Measurements from ENCODE around the gene SEMA4G.

Gene SEMA4G

DNA sequence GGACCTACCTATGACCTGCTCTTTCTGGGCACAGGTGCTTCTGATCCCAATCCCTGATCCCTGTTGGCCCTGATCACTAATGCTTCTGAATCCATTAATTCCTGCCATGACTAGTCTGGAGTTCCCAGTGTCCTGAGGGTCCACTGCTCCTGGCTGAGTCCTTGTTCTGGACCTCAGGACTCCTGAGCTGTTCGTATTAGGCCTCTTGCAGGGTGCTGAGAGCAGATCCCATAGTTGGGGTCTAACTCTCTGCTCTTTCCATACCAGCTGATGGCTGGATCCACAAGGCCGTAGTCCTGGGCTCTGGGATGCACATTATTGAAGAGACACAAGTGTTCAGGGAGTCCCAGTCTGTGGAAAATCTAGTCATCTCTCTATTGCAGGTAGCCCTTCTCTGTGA is 11.0 kb downstream of the SEMA4G start:
- H2AFZ ChIP-seq: no peak overlapping the region
- no peak overlapping the region for H3K4me2 ChIP-seq (ENCODE audit: low read length)
- no peak overlapping the region for H3K9ac ChIP-seq
- no peaks in the 10 kb centered on the region for H3K79me2 ChIP-seq
- no peak overlapping the region for H3K4me3 ChIP-seq (ENCODE audit: low read depth, low read length)
- H3K27ac ChIP-seq: no peak overlapping the region
- H3K4me1 ChIP-seq: peaks cover 2% of the 10 kb centered on the region
- no peaks in the 10 kb centered on the region for H3K9me3 ChIP-seq (ENCODE audit: control insufficient read depth, low read length)
- no peaks in the 10 kb centered on the region for H3K27me3 ChIP-seq (ENCODE audit: control insufficient read depth, insufficient read depth, low read length)
- H3K36me3 ChIP-seq (ENCODE audit: control insufficient read depth, insufficient read depth, low read length): no peaks in the 10 kb centered on the region
- TF ChIP-seq, protein P1, sequence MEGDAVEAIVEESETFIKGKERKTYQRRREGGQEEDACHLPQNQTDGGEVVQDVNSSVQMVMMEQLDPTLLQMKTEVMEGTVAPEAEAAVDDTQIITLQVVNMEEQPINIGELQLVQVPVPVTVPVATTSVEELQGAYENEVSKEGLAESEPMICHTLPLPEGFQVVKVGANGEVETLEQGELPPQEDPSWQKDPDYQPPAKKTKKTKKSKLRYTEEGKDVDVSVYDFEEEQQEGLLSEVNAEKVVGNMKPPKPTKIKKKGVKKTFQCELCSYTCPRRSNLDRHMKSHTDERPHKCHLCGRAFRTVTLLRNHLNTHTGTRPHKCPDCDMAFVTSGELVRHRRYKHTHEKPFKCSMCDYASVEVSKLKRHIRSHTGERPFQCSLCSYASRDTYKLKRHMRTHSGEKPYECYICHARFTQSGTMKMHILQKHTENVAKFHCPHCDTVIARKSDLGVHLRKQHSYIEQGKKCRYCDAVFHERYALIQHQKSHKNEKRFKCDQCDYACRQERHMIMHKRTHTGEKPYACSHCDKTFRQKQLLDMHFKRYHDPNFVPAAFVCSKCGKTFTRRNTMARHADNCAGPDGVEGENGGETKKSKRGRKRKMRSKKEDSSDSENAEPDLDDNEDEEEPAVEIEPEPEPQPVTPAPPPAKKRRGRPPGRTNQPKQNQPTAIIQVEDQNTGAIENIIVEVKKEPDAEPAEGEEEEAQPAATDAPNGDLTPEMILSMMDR (IDR thresholded peaks at IDR 0.05): no peak

DNA sequence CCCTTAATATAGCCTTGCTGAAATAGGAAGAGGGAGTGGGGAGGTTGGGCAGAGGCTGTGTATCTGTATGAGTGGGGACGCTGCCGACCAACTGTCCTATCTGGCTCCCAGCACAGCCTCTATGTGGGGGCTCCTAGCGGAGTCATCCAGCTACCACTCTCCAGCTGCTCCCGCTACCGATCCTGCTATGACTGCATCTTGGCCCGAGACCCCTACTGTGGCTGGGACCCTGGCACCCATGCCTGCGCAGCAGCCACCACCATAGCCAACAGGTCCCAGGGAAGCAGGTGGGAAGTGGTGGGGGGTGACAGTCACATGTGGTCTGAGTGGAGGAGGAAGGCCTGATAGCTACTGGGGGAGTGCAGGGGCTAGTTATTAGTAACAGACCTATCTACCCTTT is 11.4 kb downstream of the SEMA4G start:
- Histone ChIP-seq H3K4me3 (ENCODE audit: low read depth, low read length) (no peak overlapping the region), H3K36me3 (ENCODE audit: control insufficient read depth, insufficient read depth, low read length) (no peaks in the 10 kb centered on the region), H2AFZ (no peak overlapping the region), H3K9ac (no peak overlapping the region), H3K27ac (no peak overlapping the region), H3K9me3 (ENCODE audit: control insufficient read depth, low read length) (no peaks in the 10 kb centered on the region), H3K79me2 (no peaks in the 10 kb centered on the region), H3K4me1 (peaks cover 2% of the 10 kb centered on the region), H3K4me2 (ENCODE audit: low read length) (no peak overlapping the region), H3K27me3 (ENCODE audit: control insufficient read depth, insufficient read depth, low read length) (no peaks in the 10 kb centered on the region)
- TF ChIP-seq, protein P1 (IDR thresholded peaks at IDR 0.05): no peak

DNA sequence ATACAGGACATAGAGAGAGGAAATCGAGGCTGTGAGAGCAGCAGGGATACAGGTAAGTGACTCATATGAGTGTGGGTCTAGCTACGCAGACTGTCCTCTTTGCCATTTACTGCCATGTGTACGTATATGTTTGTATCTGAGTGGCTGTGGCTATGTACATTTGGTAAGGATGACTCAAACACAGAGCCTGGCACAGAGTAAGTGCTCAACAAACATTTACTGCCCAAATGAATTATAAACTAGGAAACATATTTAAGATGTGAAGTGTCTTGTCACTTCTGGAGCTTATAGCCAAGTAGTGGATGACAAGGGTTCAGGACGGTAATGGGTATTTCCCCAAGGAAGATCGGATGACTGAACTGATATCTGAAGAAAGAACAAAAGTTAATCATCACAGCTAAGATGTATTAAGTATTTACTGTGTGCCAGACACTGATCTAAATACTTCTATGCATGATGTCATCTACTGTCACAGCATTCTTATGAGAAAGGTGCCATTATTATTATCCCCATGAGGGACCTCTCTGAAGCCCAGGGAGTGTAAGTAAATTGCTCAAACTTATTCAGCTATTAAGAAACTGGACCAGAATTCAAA is 12.0 kb downstream of the SEMA4G start:
- H3K27ac ChIP-seq: no peak overlapping the region
- H3K79me2 ChIP-seq: no peaks in the 10 kb centered on the region
- H3K4me1 ChIP-seq: peaks cover 2% of the 10 kb centered on the region
- H3K27me3 ChIP-seq (ENCODE audit: control insufficient read depth, insufficient read depth, low read length): no peaks in the 10 kb centered on the region
- TF ChIP-seq, protein P1 (IDR thresholded peaks at IDR 0.05): no peak
- H3K36me3 ChIP-seq (ENCODE audit: control insufficient read depth, insufficient read depth, low read length): no peaks in the 10 kb centered on the region
- H2AFZ ChIP-seq: no peak overlapping the region
- H3K4me3 ChIP-seq (ENCODE audit: low read depth, low read length): no peak overlapping the region
- no peaks in the 10 kb centered on the region for H3K9me3 ChIP-seq (ENCODE audit: control insufficient read depth, low read length)
- H3K9ac ChIP-seq: no peak overlapping the region
- no peak overlapping the region for H3K4me2 ChIP-seq (ENCODE audit: low read length)

DNA sequence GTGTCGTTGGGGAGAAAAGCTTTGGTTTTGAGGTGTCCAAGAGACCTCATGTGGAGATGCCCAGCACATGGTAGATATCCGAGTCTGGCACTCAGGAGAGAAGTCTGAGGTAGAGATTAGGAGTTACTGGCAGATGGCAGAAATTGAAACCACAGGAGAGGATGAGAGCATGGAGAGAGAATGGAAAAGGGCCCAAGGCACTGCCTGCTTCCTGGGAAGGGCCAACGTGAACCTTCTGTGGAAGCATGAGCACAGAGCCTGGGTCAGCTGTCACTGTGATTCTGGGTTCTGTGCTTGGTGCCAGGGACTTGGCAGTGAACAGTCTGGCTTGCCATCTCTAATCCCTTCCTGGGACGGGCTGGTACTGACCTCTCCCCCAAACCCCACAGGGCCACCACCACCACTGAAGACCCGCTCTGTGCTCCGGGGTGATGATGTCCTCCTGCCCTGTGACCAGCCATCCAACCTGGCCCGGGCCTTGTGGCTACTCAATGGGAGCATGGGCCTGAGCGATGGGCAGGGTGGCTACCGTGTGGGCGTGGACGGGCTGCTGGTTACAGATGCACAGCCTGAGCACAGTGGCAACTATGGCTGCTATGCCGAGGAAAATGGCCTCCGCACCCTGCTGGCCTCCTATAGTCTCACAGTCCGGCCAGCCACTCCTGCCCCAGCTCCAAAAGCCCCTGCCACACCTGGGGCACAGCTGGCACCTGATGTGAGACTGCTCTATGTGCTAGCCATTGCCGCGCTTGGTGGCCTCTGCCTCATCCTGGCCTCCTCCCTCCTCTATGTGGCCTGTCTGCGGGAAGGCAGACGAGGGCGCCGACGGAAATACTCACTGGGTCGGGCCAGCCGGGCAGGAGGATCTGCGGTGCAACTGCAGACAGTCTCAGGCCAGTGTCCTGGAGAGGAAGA is 13.9 kb downstream of the SEMA4G start:
- no peak overlapping the region for H3K9ac ChIP-seq
- no peak overlapping the region for H3K27ac ChIP-seq
- H3K79me2 ChIP-seq: peaks cover 5% of the 10 kb centered on the region
- no peaks in the 10 kb centered on the region for H3K36me3 ChIP-seq (ENCODE audit: control insufficient read depth, insufficient read depth, low read length)
- peaks cover 4% of the 10 kb centered on the region for H3K4me1 ChIP-seq
- TF ChIP-seq, protein P1 (IDR thresholded peaks at IDR 0.05): no peak
- H3K4me2 ChIP-seq (ENCODE audit: low read length): no peak overlapping the region
- no peak overlapping the region for H3K4me3 ChIP-seq (ENCODE audit: low read depth, low read length)
- H3K9me3 ChIP-seq (ENCODE audit: control insufficient read depth, low read length): no peaks in the 10 kb centered on the region
- H2AFZ ChIP-seq: no peak overlapping the region
- no peaks in the 10 kb centered on the region for H3K27me3 ChIP-seq (ENCODE audit: control insufficient read depth, insufficient read depth, low read length)

Measured in parathyroid adenoma (tissue), 2 donors.